Smooth muscle cell (in vitro differentiated cells): ENCODE data around the gene ATXN1. TPM values are rescaled to one million over a fixed set of nuclear protein-coding genes. Genes with fewer than 3 reads are reported as not detected.

Experiments used
- DNase-seq: peaks from one replicate; lab custom pipeline; 2025; ENCODE audit not compliant: unreplicated experiment; lab: John Stamatoyannopoulos, UW
- H2AFZ ChIP-seq: fragments of 200-600 bp; sonication (generic); 2 replicates; pipeline ENCODE4 v1.6.0; 2016; ENCODE audit warnings: antibody characterized with exemption, low read depth, mild to moderate bottlenecking
- H3F3A ChIP-seq: fragments of 200-600 bp; sonication (generic); 2 replicates; pipeline ENCODE4 v1.6.0; 2017; ENCODE audit warnings: antibody characterized with exemption, low read depth
- H3K27ac ChIP-seq: fragments of 200-600 bp; sonication (generic); 2 replicates; pipeline ENCODE4 v1.5.1; 2016; ENCODE audit warnings: low read depth, mild to moderate bottlenecking
- H3K27me3 ChIP-seq: fragments of 200-600 bp; sonication (generic); 2 replicates; pipeline ENCODE4 v1.6.1; 2016; ENCODE audit warnings: low read depth, mild to moderate bottlenecking
- H3K36me3 ChIP-seq: fragments of 200-600 bp; sonication (generic); 2 replicates; pipeline ENCODE4 v1.5.1; 2016; ENCODE audit warnings: low read depth
- H3K4me1 ChIP-seq: fragments of 200-600 bp; sonication (generic); 2 replicates; pipeline ENCODE4 v1.5.1; 2016; ENCODE audit warnings: low read depth
- H3K4me2 ChIP-seq: fragments of 200-600 bp; sonication (generic); 2 replicates; pipeline ENCODE4 v1.6.0; 2016; ENCODE audit warnings: mild to moderate bottlenecking
- H3K4me3 ChIP-seq: fragments of 200-600 bp; sonication (generic); 2 replicates; pipeline ENCODE4 v1.5.1; 2016; ENCODE audit warnings: mild to moderate bottlenecking
- H3K79me2 ChIP-seq: fragments of 200-600 bp; sonication (generic); 2 replicates; pipeline ENCODE4 v1.6.0; 2016; ENCODE audit warnings: low read depth, mild to moderate bottlenecking
- H3K9ac ChIP-seq: fragments of 200-600 bp; sonication (generic); 2 replicates; pipeline ENCODE4 v1.6.0; 2016; ENCODE audit warnings: low read depth
- H3K9me3 ChIP-seq: fragments of 200-600 bp; sonication (generic); replicated peaks from 2 replicates; pipeline ENCODE4 v1.5.1; 2016; ENCODE audit warnings: low read depth
- H4K20me1 ChIP-seq: fragments of 200-600 bp; sonication (generic); 2 replicates; pipeline ENCODE4 v1.6.0; 2016; ENCODE audit warnings: low read depth
- CTCF ChIP-seq: fragments of 200-600 bp; sonication (generic); IDR thresholded peaks from 2 replicates; pipeline ENCODE4 v1.5.1; 2017; ENCODE audit warnings: borderline replicate concordance, mild to moderate bottlenecking, antibody characterized with exemption; ENCODE audit not compliant: insufficient read depth, poor library complexity, severe bottlenecking
- WGBS: methylation state at CpG from one replicate; pipeline ENCODE4 v1.1.7; 2016; ENCODE audit warnings: low lambda C conversion rate; 5-methylcytosine and 5-hydroxymethylcytosine counted together
- polyA plus RNA-seq: library from polyadenylated mRNA; unstranded; fragments of >200 nt; fragmentation: Nextera tagmentation; extraction: Ambion mirVana; gene quantifications from 2 replicates; pipeline ENCODE4 v1.2.1, GENCODE V29; 2016
- total RNA-seq: library from RNA; depleted of rRNA; stranded (reverse); fragments of >200 nt; gene quantifications from 2 replicates; pipeline ENCODE4 v1.2.3, GENCODE V29; 2014

ATXN1 gene
- total and polyA plus RNA-seq, 2 experiments from 2014 or later, result 17.9 to 40.6 TPM

- Histone ChIP-seq H2AFZ (no peak overlapping the region), H4K20me1 (peaks cover 66% of the 10 kb centered on the region), H3K9me3 (no peaks in the 10 kb centered on the region), H3K9ac (no peak overlapping the region), H3K79me2 (peaks cover 34% of the 10 kb centered on the region), H3F3A (no peaks in the 10 kb centered on the region), H3K4me3 (no peak overlapping the region), H3K4me2 (no peak overlapping the region), H3K36me3 (no peaks in the 10 kb centered on the region), H3K27me3 (no peaks in the 10 kb centered on the region), H3K27ac (peak overlapping the region; percentile 61), H3K4me1 (peaks cover 25% of the 10 kb centered on the region)
- no peak for DNase-seq
- no peak for TF ChIP-seq CTCF
- WGBS, result 87% methylated on average over 4 of the region's 4 CpGs
Measured at GRCh38 chr6:16635291-16635809, 125.9 kb downstream of the ATXN1 start.

- no peak for TF ChIP-seq CTCF
- Histone ChIP-seq H3K79me2 (peaks cover 39% of the 10 kb centered on the region), H3K27ac (no peak overlapping the region), H3K4me2 (no peak overlapping the region), H3F3A (no peaks in the 10 kb centered on the region), H3K36me3 (no peaks in the 10 kb centered on the region), H4K20me1 (peaks cover 65% of the 10 kb centered on the region), H3K9me3 (no peaks in the 10 kb centered on the region), H3K4me3 (no peak overlapping the region), H3K9ac (no peak overlapping the region), H3K4me1 (peaks cover 25% of the 10 kb centered on the region), H3K27me3 (no peaks in the 10 kb centered on the region), H2AFZ (no peak overlapping the region)
- 91% methylated on average over 5 of the region's 5 CpGs for WGBS
- no peak for DNase-seq
Measured at GRCh38 chr6:16634855-16635254, 126.4 kb downstream of the ATXN1 start.

GRCh38 chr6:16633961-16634360, 127.3 kb downstream of the ATXN1 start:
- peaks cover 41% of the 10 kb centered on the region for H3K79me2 ChIP-seq
- H3K9me3 ChIP-seq, result no peaks in the 10 kb centered on the region
- no peaks in the 10 kb centered on the region for H3K36me3 ChIP-seq
- no peak overlapping the region for H3K9ac ChIP-seq
- no peak overlapping the region for H3K27ac ChIP-seq
- H4K20me1 ChIP-seq, result peaks cover 58% of the 10 kb centered on the region
- no peaks in the 10 kb centered on the region for H3F3A ChIP-seq
- 78% methylated on average over 1 of the region's 1 CpG for WGBS
- TF ChIP-seq CTCF, result no peak
- H3K27me3 ChIP-seq, result no peaks in the 10 kb centered on the region
- H2AFZ ChIP-seq, result no peak overlapping the region
- peaks cover 25% of the 10 kb centered on the region for H3K4me1 ChIP-seq
- DNase-seq, result no peak
- H3K4me2 ChIP-seq, result no peak overlapping the region
- no peak overlapping the region for H3K4me3 ChIP-seq

GRCh38 chr6:16633465-16633864, 127.8 kb downstream of the ATXN1 start:
- 96% methylated on average over 5 of the region's 5 CpGs for WGBS
- Histone ChIP-seq H3K9me3 (no peaks in the 10 kb centered on the region), H3K4me3 (no peak overlapping the region), H3F3A (no peaks in the 10 kb centered on the region), H3K36me3 (no peaks in the 10 kb centered on the region), H2AFZ (no peak overlapping the region), H4K20me1 (peaks cover 62% of the 10 kb centered on the region), H3K27me3 (no peaks in the 10 kb centered on the region), H3K79me2 (peaks cover 43% of the 10 kb centered on the region), H3K4me2 (no peak overlapping the region), H3K9ac (no peak overlapping the region), H3K4me1 (peaks cover 25% of the 10 kb centered on the region), H3K27ac (no peak overlapping the region)
- no peak for DNase-seq
- TF ChIP-seq CTCF, result no peak
